Neural crest cell (in vitro differentiated cells): ENCODE data around the gene CHAD. TPM values are rescaled to one million over a fixed set of nuclear protein-coding genes. Genes with fewer than 3 reads are reported as not detected.

Experiments
- DNase-seq: peaks from one replicate; pipeline ENCODE4 v3.0.0; 2021; ENCODE audit warnings: low read depth, mixed read lengths, low spot score
- H3K27ac Mint-ChIP-seq: one replicate; pipeline ENCODE4 v1.8.0; 2021; ENCODE audit warnings: mild to moderate bottlenecking, mixed read lengths; ENCODE audit not compliant: unreplicated experiment
- H3K27me3 Mint-ChIP-seq: 2 replicates; pipeline ENCODE4 v1.8.0; 2021; ENCODE audit warnings: low read depth, mild to moderate bottlenecking, mixed read lengths
- H3K36me3 Mint-ChIP-seq: 2 replicates; pipeline ENCODE4 v1.8.0; 2021; ENCODE audit warnings: low read depth, mild to moderate bottlenecking, mixed read lengths
- H3K4me1 Mint-ChIP-seq: 2 replicates; pipeline ENCODE4 v1.8.0; 2021; ENCODE audit warnings: mixed read lengths
- H3K4me3 Mint-ChIP-seq: one replicate; pipeline ENCODE4 v1.8.0; 2021; ENCODE audit warnings: mild to moderate bottlenecking, mixed read lengths
- H3K9me3 Mint-ChIP-seq: 2 replicates; pipeline ENCODE4 v1.8.0; 2021; ENCODE audit warnings: mixed read lengths
- total RNA-seq: library from RNA; stranded (reverse); gene quantifications from 2 replicates; pipeline ENCODE4 v1.2.1, GENCODE V29; 2021
- TF ChIP-seq, protein P1 (sequence below): fragments of 200-600 bp; sonication (generic); conservative IDR thresholded peaks from 2 replicates; pipeline ENCODE4 v1.5.0; 2021; ENCODE audit warnings: antibody characterized with exemption, mild to moderate bottlenecking

CHAD gene
- total RNA-seq, 1 donor from 2014 or later = 0.19 TPM

DNA sequence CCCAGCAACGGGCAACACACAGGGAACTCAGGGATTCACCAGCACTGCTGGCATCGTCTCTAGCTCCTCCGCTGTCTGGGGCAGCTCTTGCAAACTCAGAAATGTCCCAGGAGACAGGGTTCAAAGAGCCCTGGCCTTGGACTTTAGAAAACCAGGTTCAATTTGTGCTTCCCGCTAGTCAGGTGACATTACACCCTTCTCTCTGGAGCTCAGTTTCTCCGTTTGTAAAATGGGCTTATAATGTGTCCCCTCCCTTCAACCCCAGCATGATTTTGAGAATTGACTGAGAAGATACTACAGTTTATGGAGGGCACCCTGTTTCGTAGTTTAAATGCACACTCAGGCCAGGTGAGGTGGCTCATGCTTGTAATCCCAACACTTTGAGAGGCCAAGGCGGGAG lies 37.6 kb upstream of the CHAD start:
- TF ChIP-seq, protein P1, sequence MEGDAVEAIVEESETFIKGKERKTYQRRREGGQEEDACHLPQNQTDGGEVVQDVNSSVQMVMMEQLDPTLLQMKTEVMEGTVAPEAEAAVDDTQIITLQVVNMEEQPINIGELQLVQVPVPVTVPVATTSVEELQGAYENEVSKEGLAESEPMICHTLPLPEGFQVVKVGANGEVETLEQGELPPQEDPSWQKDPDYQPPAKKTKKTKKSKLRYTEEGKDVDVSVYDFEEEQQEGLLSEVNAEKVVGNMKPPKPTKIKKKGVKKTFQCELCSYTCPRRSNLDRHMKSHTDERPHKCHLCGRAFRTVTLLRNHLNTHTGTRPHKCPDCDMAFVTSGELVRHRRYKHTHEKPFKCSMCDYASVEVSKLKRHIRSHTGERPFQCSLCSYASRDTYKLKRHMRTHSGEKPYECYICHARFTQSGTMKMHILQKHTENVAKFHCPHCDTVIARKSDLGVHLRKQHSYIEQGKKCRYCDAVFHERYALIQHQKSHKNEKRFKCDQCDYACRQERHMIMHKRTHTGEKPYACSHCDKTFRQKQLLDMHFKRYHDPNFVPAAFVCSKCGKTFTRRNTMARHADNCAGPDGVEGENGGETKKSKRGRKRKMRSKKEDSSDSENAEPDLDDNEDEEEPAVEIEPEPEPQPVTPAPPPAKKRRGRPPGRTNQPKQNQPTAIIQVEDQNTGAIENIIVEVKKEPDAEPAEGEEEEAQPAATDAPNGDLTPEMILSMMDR = no peak
- Mint-ChIP-seq H3K27ac (no peak overlapping the region), H3K36me3 (no peaks in the 10 kb centered on the region), H3K4me3 (peak overlapping the region; percentile 8), H3K27me3 (peaks cover 3% of the 10 kb centered on the region), H3K4me1 (peaks cover 32% of the 10 kb centered on the region), H3K9me3 (no peaks in the 10 kb centered on the region)
- DNase-seq = no peak

DNA sequence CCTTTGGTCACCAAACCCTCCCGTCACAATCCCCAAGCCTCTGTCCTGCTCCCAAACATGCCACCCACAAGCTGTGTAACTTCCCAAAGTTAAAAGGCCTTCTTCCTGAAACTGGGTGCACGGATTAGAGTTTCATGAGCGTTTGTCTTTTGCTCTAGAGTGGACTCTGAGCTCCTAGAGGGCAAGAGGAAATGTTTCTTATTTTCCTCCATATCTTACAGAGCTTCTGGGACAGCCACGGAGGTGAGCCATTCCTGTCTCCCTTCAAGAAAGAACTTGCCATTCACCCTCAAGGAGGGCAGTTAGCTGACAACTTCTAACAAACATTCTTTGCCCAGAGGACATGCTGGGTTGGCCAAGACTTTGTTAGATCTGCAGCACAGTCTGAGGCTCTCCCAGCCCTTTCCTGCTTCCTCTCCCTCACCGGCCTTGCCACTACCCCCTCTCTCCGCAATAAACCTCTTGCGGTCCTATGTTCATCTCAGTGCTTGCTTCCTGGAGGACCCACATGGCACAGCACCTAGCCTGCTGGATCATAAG lies 37.0 kb upstream of the CHAD start:
- H3K4me3 Mint-ChIP-seq = no peak overlapping the region
- TF ChIP-seq, protein P1 = no peak
- H3K27me3 Mint-ChIP-seq = peaks cover 3% of the 10 kb centered on the region
- peak overlapping the region; percentile 73 for H3K27ac Mint-ChIP-seq
- DNase-seq = no peak
- no peaks in the 10 kb centered on the region for H3K36me3 Mint-ChIP-seq
- no peaks in the 10 kb centered on the region for H3K9me3 Mint-ChIP-seq
- H3K4me1 Mint-ChIP-seq = peaks cover 26% of the 10 kb centered on the region

DNA sequence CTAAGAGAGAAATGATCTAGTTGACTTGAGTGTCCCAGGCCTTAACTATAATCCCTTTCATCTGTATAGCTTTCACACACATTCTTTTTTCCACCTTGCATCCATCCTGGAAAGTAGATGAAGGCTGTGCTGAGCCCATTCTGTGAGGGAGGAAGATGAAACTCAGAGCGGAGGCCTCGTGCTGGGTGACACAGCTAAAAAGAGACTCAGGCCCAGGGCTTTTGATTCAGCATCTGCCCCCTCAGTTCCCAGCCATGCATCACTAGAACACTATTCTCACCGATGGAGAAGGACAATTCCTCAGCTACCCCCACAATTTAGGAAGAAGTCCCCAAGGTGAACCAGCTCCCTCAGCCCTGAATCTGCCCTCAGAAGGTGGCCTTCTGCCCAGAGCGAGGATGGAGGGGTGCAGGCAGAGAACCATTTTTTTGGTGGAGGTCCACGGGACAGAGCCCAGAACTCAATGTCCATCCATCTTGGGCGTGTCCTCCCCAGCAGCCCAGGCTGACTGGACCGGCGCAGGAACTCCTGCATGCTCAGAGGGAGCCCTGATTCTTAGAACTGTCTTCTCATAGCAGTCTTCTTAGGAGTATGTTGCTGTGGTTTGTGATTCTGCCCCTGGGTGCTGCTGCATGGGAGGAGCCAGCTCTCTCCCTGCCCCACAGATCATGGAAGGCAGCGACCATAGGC lies 33.8 kb upstream of the CHAD start:
- no peaks in the 10 kb centered on the region for H3K9me3 Mint-ChIP-seq
- H3K4me1 Mint-ChIP-seq = peaks cover 6% of the 10 kb centered on the region
- H3K4me3 Mint-ChIP-seq = no peak overlapping the region
- H3K27ac Mint-ChIP-seq = no peak overlapping the region
- H3K36me3 Mint-ChIP-seq = no peaks in the 10 kb centered on the region
- DNase-seq = no peak
- TF ChIP-seq, protein P1 = no peak
- peaks cover 3% of the 10 kb centered on the region for H3K27me3 Mint-ChIP-seq

DNA sequence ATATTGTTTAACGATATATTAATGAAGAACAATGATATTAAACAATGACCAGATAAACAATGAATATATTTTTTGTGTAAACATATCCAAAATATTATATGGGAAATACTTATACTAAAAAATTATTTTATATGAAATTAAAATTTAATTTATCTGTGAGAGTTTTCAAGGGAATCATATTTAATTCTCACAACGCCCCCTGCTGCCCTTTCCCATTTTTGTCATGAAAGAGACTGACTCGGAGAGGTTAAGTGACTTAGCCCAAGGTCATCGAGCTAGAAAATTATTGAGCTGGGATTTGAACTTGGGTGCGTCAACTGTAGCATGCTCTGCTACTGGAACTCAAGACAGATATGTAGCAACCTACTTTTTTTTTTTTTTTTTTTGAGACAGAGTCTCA lies 32.4 kb upstream of the CHAD start:
- no peaks in the 10 kb centered on the region for H3K36me3 Mint-ChIP-seq
- DNase-seq = peak; percentile 50
- TF ChIP-seq, protein P1 = peak; percentile 62

DNA sequence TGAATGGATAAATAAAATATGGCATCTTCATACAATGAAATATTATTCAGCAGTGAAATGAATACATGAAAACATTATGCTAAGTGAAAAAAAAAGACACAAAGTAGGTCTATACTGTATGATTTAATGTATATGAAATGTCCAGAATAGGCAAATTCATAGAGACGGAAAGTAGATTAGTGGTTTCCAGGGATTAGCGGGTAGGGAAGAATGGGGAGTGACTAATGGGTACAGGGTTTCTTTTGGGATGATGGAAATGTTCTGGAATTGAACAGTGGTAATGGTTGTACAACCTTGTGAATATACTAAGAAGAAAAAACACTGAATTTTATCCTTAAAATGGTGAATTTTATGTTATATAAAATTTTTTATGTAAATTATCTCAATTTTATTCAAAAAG lies 31.0 kb upstream of the CHAD start:
- no peak overlapping the region for H3K27ac Mint-ChIP-seq
- no peaks in the 10 kb centered on the region for H3K36me3 Mint-ChIP-seq
- H3K9me3 Mint-ChIP-seq = no peaks in the 10 kb centered on the region
- H3K4me3 Mint-ChIP-seq = no peak overlapping the region
- DNase-seq = no peak
- peaks cover 6% of the 10 kb centered on the region for H3K4me1 Mint-ChIP-seq
- H3K27me3 Mint-ChIP-seq = peaks cover 3% of the 10 kb centered on the region
- TF ChIP-seq, protein P1 = no peak

More for the DNA sequence above, 32.4 kb upstream of the CHAD start:
- Mint-ChIP-seq H3K27ac (no peak overlapping the region), H3K4me3 (no peak overlapping the region), H3K9me3 (no peaks in the 10 kb centered on the region), H3K27me3 (peaks cover 3% of the 10 kb centered on the region), H3K4me1 (peaks cover 6% of the 10 kb centered on the region)
